Measurements from ENCODE around the gene SMIM12. TPM values are rescaled to one million over a fixed set of nuclear protein-coding genes. Genes with fewer than 3 reads are reported as not detected.
A peak's percentile ranks its signal among the peaks of the same experiment; 100 is the strongest.

SMIM12 gene
- polyA plus RNA-seq, 2 of the 4 experiments (the other 2 are of a cell fraction), result 35.8 to 37.5 TPM

DNA sequence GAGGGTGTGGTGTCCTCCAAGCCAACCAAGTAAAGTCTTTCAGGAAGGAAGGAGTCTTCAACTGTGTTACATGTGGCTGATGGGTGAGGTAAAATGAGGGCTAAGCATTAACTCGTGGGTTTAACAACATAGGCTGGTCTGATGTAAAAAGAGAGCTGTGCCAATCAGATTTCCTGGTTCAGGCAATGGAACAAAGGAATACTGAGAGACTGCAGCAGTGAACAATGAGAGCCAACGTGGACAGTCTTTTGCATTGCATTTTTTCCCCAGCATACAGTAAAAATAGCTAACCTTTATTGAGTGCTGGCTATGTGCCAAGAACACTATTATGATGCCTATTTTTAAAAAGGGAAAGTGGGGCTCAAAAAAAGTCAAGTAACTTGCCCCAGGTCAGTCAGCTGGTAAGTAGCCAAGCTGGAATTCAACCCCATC is 38.8 kb upstream of the SMIM12 start:
- H3K27ac ChIP-seq, result no peak overlapping the region
- TF ChIP-seq FOSL2 (IDR thresholded peaks at IDR 0.05), result no peak
- TF ChIP-seq FOSL2 (CRISPR knock-in tag; IDR thresholded peaks at IDR 0.05), result no peak
- no peak for TF ChIP-seq NR3C1 (IDR thresholded peaks at IDR 0.05)
- no peak for TF ChIP-seq CHD2 (IDR thresholded peaks at IDR 0.05; ENCODE audit: low read length, partially characterized antibody)
- no peak for TF ChIP-seq RCOR1 (IDR thresholded peaks at IDR 0.05; ENCODE audit: low read depth, low read length)
- TF ChIP-seq MYC (IDR thresholded peaks at IDR 0.05; ENCODE audit: borderline replicate concordance, low read length), result no peak
- TF ChIP-seq FOSB (CRISPR knock-in tag; IDR thresholded peaks at IDR 0.05), result no peak
- no peak for TF ChIP-seq FOXS1 (CRISPR knock-in tag; IDR thresholded peaks at IDR 0.05)
- TF ChIP-seq ESRRA (IDR thresholded peaks at IDR 0.05; ENCODE audit: borderline replicate concordance, low read length), result no peak
- no peak for TF ChIP-seq USF2 (IDR thresholded peaks at IDR 0.05)
- no peak for TF ChIP-seq GATA3 (IDR thresholded peaks at IDR 0.05; ENCODE audit: borderline replicate concordance)
- TF ChIP-seq NFE2L2 (conservative IDR thresholded peaks at IDR 0.05; ENCODE audit: low read length), result no peak
- no peaks in the 10 kb centered on the region for H3K4me1 ChIP-seq
- H3K9me3 ChIP-seq, result peaks cover 6% of the 10 kb centered on the region; the same call in 1 of the 3 replicates
- no peak overlapping the region for H3K4me3 ChIP-seq
- no peak overlapping the region for H3K4me2 ChIP-seq
- POLR2A ChIA-PET, result no interaction called here
- ATAC-seq (no peak), DNase-seq (ENCODE audit: low read depth in 1 of 2, low spot score in 1 of 2) (no peak), FAIRE-seq (no peak)
- CTCF ChIA-PET, result interaction anchor here (1.3 kb wide), 2 partner anchors 10 to 32 kb away, joined by 3 read pairs; no protein-coding TSS in a partner anchor
- 0% methylated on average over 2 of the region's 2 CpGs for WGBS (ENCODE audit: missing lambda C conversion rate)

DNA sequence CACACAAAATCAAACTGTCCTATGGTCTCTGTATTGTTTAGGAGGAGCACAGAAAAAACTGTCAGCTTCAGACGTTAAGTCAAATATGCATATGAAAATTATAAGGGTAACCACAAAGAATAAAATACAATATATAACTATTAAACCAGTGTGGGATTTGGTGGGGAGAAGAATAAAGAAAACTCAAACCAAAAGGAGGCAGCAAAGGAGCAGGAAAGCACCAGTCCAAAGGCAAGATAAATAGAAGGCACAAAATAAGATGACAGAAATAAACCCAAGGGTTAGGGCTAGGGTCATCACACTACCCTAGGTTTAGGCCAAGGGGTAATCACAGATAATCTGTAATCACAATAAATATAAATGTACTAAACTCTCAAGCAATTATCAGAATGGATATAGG is 37.1 kb upstream of the SMIM12 start:
- Histone ChIP-seq H3K4me3 (no peak overlapping the region), H3K9me3 (peaks cover 15% of the 10 kb centered on the region; the same call in 2 of the 3 replicates), H3K27ac (no peak overlapping the region), H3K4me1 (no peaks in the 10 kb centered on the region), H3K4me2 (no peak overlapping the region)
- POLR2A ChIA-PET, result no interaction called here
- WGBS (ENCODE audit: missing lambda C conversion rate), result 19% methylated on average over 1 of the region's 1 CpG
- TF ChIP-seq MYC (IDR thresholded peaks at IDR 0.05; ENCODE audit: borderline replicate concordance, low read length) (no peak), RAD21 (conservative IDR thresholded peaks at IDR 0.05 in 1 of 2, IDR thresholded peaks at IDR 0.05 in 1 of 2) (peak in 1 of 2 experiments; percentile 23; a peak in 2 of 5 replicates)
- ATAC-seq (no peak), FAIRE-seq (no peak), DNase-seq (ENCODE audit: low read depth in 1 of 2, low spot score in 1 of 2) (no peak)
- CTCF ChIA-PET, result interaction anchor here (1.2 kb wide), 1 partner anchor 15 kb away, joined by 3 read pairs; no protein-coding TSS in a partner anchor

GRCh38 chr1:34889705-34890104 is 30.2 kb upstream of the SMIM12 start:
- Histone ChIP-seq H3K9me3 (peaks cover 17% of the 10 kb centered on the region; the same call in 2 of the 3 replicates), H3K4me2 (no peak overlapping the region), H3K27ac (no peak overlapping the region), H3K4me1 (no peaks in the 10 kb centered on the region), H3K4me3 (no peak overlapping the region)
- ATAC-seq (no peak), DNase-seq (ENCODE audit: low read depth in 1 of 2, low spot score in 1 of 2) (no peak), FAIRE-seq (no peak)
- ChIA-PET POLR2A (no interaction called here), CTCF (interaction anchor here (1.2 to 2.5 kb wide), 3 partner anchors 23 to 30 kb away, joined by 3 to 8 read pairs (median 3); partner anchors contain the start of gene SMIM12)
- 8% methylated on average over 4 of the region's 4 CpGs for WGBS (ENCODE audit: missing lambda C conversion rate)
- TF ChIP-seq NFE2L2 (conservative IDR thresholded peaks at IDR 0.05; ENCODE audit: low read length) (no peak), NPAS2 (CRISPR knock-in tag; IDR thresholded peaks at IDR 0.05; ENCODE audit: borderline replicate concordance) (no peak), CHD2 (IDR thresholded peaks at IDR 0.05; ENCODE audit: low read length, partially characterized antibody) (no peak), CTCF (IDR thresholded peaks at IDR 0.05) (no peak), POLR2A (IDR thresholded peaks at IDR 0.05; ENCODE audit: low read length) (no peak), ATOH8 (CRISPR knock-in tag; IDR thresholded peaks at IDR 0.05; ENCODE audit: low read depth) (no peak), FOSB (CRISPR knock-in tag; IDR thresholded peaks at IDR 0.05) (no peak), SREBF2 (IDR thresholded peaks at IDR 0.05) (no peak)
- TF ChIP-seq, protein P1, sequence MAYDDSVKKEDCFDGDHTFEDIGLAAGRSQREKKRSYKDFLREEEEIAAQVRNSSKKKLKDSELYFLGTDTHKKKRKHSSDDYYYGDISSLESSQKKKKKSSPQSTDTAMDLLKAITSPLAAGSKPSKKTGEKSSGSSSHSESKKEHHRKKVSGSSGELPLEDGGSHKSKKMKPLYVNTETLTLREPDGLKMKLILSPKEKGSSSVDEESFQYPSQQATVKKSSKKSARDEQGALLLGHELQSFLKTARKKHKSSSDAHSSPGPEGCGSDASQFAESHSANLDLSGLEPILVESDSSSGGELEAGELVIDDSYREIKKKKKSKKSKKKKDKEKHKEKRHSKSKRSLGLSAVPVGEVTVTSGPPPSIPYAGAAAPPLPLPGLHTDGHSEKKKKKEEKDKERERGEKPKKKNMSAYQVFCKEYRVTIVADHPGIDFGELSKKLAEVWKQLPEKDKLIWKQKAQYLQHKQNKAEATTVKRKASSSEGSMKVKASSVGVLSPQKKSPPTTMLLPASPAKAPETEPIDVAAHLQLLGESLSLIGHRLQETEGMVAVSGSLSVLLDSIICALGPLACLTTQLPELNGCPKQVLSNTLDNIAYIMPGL (CRISPR knock-in tag; IDR thresholded peaks at IDR 0.05; ENCODE audit: borderline replicate concordance), result no peak
